Glomerular visceral epithelial cell (primary cell): ENCODE measurements around the gene ZNF248.
"Not testable (repeated sequence)": the region's sequence is repeated elsewhere in the genome, so short reads cannot be mapped to it uniquely, and the experiment has no call there.

Experiments used
- DNase-seq: peaks from one replicate; pipeline ENCODE4 v3.0.0-alpha.2; 2016; ENCODE audit errors: extremely low spot score

Gene ZNF248

GRCh38 chr10:37857287-37858211, at the start of gene ZNF248:
Gene ZNF248 (minus strand): TSS chr10:37857610. CDS start chr10:37856310, 1,300 bp downstream.
- peak; percentile 96 for DNase-seq

DNA sequence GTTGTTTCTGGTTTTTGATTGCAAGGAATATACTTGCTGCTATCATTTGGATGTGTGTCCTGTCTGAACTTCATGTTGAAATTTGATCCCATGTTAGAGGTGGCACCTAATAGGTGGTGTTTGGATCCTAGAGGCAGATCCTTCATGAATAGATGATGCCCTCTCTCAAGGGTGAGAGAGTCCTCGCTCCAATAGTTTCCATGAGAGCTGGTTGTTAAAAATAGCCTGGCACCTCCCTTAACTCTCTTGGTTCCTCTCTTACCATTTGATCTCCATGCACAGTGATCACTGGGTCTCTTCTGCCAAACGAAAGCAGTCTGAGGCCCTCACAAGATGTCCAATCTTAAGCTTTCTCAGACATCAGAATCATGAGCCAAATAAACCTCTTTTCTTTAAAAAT, 49.0 kb upstream of the ZNF248 start:
- no peak for DNase-seq

GRCh38 chr10:37896436-37896835, 39.0 kb upstream of the ZNF248 start:
- no peak for DNase-seq

- no peak for DNase-seq
Observed at GRCh38 chr10:37895674-37896073, 38.3 kb upstream of the ZNF248 start.

DNA sequence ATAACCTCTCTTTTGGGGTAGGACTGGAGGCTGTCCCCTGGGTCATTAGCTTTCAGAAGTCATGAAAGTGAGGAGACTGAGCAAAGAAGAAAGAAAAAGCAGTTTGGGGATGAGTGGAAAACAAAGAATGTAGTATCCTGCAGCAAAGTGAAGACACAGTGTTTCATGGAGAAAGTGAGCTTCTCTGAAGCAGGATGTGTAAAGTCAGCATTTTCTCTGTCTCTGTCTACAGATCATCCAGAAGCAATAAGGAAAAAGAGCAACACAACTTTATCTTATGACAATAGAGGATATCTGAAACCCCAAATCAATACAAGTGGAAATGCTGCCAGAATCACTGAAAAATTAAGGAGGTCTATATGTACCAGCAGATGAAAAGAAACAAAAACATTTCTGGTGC, 28.4 kb upstream of the ZNF248 start:
- no peak for DNase-seq

GRCh38 chr10:37872955-37873354, 15.5 kb upstream of the ZNF248 start:
- no peak for DNase-seq

DNA sequence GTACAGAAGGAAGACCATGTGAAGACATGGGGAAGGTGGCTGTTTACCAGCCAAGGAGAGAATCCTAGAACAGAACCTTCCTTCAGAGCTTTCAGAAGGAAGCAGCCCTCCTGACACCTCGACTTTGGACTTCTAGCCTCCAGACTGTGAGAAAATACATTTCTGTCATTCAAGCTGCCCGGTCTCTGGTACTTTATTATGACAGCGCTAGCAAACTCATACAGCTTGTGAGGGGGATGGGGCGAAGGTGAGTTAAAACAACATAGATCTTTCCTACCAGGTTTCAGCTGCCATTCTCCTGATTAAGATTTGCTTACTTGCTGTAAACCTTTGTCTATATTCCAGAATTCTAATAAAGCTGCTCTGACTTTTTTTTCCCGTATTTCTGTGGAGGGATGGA, 14.9 kb upstream of the ZNF248 start:
- no peak for DNase-seq

- no peak for DNase-seq
Observed at GRCh38 chr10:37871568-37872251, 14.3 kb upstream of the ZNF248 start.

DNA sequence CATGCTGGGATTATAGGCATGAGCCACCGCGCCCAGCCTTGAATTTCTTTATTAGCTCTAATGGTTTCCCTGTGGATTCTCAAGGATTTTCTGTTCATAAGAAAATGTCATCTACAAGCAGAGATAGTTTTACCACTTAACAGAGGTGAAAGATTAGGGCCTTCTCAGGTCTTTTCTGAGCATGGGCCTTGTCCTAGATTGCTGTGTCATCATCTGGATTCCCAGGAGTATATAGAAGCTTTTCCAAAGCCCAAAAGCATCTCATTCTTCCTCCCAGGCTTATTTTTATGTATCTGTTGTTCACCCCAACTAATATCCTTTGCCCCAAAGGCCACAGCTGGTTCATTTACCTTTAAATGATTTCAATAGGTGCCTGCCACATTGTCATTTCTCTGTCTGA, 13.7 kb upstream of the ZNF248 start:
- no peak for DNase-seq

DNA sequence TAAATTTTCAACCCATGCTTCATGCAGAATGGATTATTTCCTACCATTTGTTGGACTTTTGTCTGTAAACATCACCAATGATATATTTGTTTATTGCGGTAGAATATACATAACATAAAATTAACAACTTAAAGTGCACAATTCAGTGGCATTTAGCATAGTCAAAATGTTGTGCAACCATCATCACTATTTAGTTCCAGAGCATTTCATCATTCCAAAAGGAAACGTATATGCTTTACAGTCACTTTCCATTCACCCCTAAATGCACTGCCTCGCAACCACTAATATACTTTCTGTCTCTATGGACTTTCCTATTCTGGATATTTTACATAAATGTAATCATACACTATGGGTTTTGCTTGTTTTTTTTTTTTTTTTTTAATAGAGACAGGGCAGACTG, 11.4 kb upstream of the ZNF248 start:
- DNase-seq: no peak

DNA sequence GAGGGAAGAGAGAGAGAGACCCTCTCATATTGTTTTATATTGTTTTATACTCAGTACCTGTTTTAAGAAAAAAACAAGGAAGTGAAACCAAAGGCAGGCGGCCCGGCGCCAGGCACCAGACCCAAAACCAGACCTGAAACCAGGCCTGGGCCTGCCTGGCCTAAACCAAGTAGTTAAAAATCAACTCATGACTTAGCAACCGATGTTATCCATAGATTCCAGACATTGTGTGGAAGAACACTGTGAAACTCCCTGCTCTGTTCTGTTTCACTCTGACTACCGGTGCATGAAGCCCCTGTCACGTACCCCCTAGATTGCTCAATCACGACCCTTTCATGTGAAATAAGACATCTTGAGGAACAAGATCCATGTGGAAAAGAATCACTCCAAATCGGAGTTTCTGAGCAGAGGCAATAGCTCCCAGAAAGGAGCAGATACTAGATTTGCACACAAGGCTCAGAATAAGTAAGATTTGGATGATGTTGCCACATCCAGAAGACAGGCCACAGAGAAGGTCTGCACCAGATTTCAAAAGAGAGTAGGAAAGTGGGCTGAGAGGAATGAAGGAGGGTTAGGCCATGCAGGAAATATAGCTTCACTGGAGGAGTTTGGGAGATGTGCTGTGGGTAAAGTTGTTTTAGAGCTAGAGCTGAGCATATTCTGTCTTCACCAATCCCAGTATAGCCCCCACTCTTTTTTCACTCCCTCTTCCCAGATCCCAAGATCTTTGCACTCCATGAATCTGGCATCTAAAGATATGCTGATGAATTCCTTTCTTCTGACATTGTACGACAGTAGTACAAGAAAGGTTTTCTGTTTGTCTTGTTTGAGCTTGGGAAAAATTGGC, 8.8 kb upstream of the ZNF248 start:
- no peak for DNase-seq

GRCh38 chr10:37865264-37865663, 7.9 kb upstream of the ZNF248 start:
- no peak for DNase-seq

DNA sequence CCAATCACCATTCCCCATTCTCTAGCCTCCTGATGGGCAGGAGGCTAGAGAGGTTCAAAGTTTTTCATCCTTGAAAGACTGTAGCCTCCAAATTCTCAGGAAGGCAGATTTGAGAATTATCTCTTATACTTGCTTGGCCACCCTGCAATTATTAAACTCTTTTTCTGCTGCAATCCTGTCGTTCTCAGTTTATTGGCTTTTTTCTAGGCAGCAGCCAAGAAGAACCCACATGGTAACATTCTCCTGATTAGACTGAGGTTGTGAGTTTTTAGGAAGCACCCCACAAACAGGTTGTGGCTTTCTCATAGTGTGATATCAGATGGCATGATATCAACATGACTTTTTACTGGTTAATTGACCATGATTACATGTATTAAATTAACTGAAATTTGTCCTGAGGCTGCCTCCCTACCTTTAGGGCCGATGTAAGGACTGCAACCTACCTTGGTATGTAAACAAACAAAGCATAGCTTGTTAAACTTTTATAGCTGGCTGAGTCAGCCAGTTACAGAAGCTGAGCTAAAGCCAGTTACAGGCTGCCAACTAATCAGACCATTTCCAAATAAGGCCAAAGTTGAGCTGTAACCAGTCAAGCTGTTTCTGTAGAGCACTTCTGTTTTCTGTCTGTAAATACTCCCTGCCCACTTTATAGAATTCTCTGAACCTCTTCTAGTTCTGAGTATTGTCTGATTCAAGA, 3.2 kb upstream of the ZNF248 start:
- DNase-seq: no peak

GRCh38 chr10:37859270-37859669, 1.9 kb upstream of the ZNF248 start:
- DNase-seq: not testable (repeated sequence)

- peak; percentile 14 for DNase-seq
Observed at GRCh38 chr10:37856881-37857286, 526 bp downstream of the ZNF248 start.

DNA sequence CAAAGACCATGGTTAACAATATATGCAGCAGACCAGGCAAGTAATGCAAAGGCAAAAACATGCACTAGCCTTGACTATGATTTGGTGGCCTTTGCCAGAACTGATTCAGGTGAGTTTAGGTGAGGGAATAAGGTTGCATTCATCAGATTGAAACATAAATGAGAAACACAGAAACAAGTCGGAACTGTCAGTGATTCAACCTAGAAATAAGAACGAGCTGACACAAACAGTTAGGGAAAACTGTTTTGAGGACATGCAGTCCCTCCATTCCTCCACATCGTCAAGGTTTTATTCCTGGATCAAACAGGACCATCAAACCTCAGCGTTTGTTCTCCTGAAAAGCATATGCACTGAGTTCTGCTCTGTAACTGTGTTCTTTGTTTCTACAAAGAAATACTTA, 1.8 kb downstream of the ZNF248 start:
- no peak for DNase-seq

- no peak for DNase-seq
Observed at GRCh38 chr10:37854626-37855025, 2.8 kb downstream of the ZNF248 start.

DNA sequence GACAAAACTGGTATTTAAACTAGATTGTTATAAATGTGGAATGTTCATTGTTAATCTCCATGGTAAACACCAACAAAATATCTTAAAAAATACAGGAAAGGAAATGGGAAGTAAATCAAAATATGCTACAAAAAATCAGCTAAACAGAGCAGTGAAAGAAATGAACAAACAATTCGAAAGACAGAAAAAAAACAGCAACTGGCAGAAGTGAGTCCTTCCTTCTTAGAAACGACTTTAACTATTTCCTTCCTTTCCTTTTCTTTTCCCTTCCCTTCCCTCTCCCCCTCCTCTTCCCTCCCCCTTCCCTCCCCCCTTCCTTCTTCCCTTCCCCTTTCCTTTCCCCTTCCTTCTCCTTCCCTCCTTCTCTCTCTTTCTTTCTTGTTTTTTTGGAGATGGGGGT, 12.8 kb downstream of the ZNF248 start:
- no peak for DNase-seq

DNA sequence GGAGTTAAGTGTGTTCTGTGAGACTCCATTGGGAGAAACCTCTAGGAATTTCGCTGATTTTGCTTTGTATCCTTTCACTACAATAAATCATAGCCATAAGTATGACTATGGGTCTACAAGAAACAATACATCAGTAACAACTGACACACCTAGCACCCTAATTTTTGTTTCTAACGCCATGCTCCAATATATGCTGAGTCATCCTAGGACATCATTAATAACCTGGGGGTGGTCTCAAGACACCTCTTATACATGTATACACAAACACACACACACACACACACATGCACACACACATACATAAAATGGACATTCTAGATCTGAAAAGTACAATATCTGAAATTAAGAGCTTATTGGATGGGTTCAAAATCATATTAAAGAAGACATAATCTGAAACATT, 18.2 kb downstream of the ZNF248 start:
- DNase-seq: no peak

GRCh38 chr10:37831495-37832333, 25.7 kb downstream of the ZNF248 start:
- no peak for DNase-seq

- DNase-seq: no peak
Observed at GRCh38 chr10:37826806-37827205, 30.6 kb downstream of the ZNF248 start.
